Natural killer cell (primary cell): ENCODE measurements around the gene STARD8. TPM values are rescaled to one million over a fixed set of nuclear protein-coding genes. Genes with fewer than 3 reads are reported as not detected.
"Not testable (repeated sequence)": the region's sequence is repeated elsewhere in the genome, so short reads cannot be mapped to it uniquely, and the experiment has no call there.

Experiments
- ATAC-seq, 3 donors: fragments of 150-1000 bp in 2 of 3; fragments of 200-7000 bp in 1 of 3; cut with Tn5 transposase; 1 replicate in 1 of 3; 2 replicates in 2 of 3; pipeline ENCODE4 v1.10.0; 2021; ENCODE audit warnings: mild to moderate bottlenecking in 2 of 3, moderate library complexity in 2 of 3
- DNase-seq, 2 donors: peaks; one replicate each; pipeline versions ENCODE4 v3.0.0 to v3.0.0-alpha.2; 2013 to 2021; ENCODE audit warnings: mixed read lengths in 1 of 2
- H3K27ac ChIP-seq: one replicate; pipeline ENCODE4 v1.5.1; 2013; ENCODE audit warnings: mild to moderate bottlenecking, low read length
- H3K27me3 ChIP-seq: one replicate; pipeline ENCODE4 v1.6.1; 2013; ENCODE audit warnings: low read length; ENCODE audit not compliant: control insufficient read depth, insufficient read depth
- H3K36me3 ChIP-seq: one replicate; pipeline ENCODE4 v1.6.1; 2013; ENCODE audit warnings: low read length; ENCODE audit not compliant: control insufficient read depth, insufficient read depth
- H3K4me1 ChIP-seq: one replicate; pipeline ENCODE4 v1.6.1; 2013; ENCODE audit warnings: low read length; ENCODE audit not compliant: control insufficient read depth, insufficient read depth
- H3K4me3 ChIP-seq: one replicate; pipeline ENCODE4 v1.5.1; 2013; ENCODE audit warnings: low read length
- H3K9me3 ChIP-seq: one replicate; pipeline ENCODE4 v1.6.1; 2013; ENCODE audit warnings: low read length; ENCODE audit not compliant: control insufficient read depth, insufficient read depth
- H3K27ac Mint-ChIP-seq, 2 donors: one replicate each; pipeline ENCODE4 v1.8.0; 2022; ENCODE audit warnings: mild to moderate bottlenecking in 2 of 2, mixed read lengths in 2 of 2, moderate library complexity in 1 of 2
- H3K27me3 Mint-ChIP-seq, 2 donors: one replicate each; pipeline ENCODE4 v1.8.0; 2022; ENCODE audit warnings: low read depth in 2 of 2, mixed read lengths in 2 of 2
- H3K36me3 Mint-ChIP-seq: one replicate; pipeline ENCODE4 v1.8.0; 2022; ENCODE audit warnings: mixed read lengths
- H3K4me1 Mint-ChIP-seq, 2 donors: one replicate each; pipeline ENCODE4 v1.8.0; 2022; ENCODE audit warnings: mixed read lengths in 2 of 2
- H3K4me3 Mint-ChIP-seq: one replicate; pipeline ENCODE4 v1.8.0; 2022; ENCODE audit warnings: mild to moderate bottlenecking, moderate library complexity, mixed read lengths
- H3K9me3 Mint-ChIP-seq, 2 donors: one replicate each; pipeline ENCODE4 v1.8.0; 2022; ENCODE audit warnings: mixed read lengths in 2 of 2
- WGBS: methylation state at CpG from one replicate; pipeline ENCODE4 v1.1.7; 2013; ENCODE audit warnings: missing lambda C conversion rate; ENCODE audit not compliant: insufficient coverage; 5-methylcytosine and 5-hydroxymethylcytosine counted together
- intact Hi-C: fragments of 100-400 bp; cut with micrococcal nuclease; formaldehyde crosslinking; loops from one replicate; pipeline ENCODE4 v1.14.2; 2022
- total RNA-seq, 4 donors: library from RNA; stranded (reverse); fragments of 120-200 nt in 1 of 4; gene quantifications; one replicate each; pipeline versions ENCODE4 v1.2.3 to v1.2.4, GENCODE V29; 2013 to 2022
- TF ChIP-seq, protein P1 (sequence below): fragments of 200-600 bp; IDR thresholded peaks from one replicate; pipeline ENCODE4 v1.8.0; 2022; ENCODE audit warnings: antibody characterized with exemption

Gene STARD8
- total RNA-seq, 3 donors from 2014 or later (not counting 1 experiment from before 2014, with no cell fraction given) = 0.97 to 1.3 (median 1.1) TPM

DNA sequence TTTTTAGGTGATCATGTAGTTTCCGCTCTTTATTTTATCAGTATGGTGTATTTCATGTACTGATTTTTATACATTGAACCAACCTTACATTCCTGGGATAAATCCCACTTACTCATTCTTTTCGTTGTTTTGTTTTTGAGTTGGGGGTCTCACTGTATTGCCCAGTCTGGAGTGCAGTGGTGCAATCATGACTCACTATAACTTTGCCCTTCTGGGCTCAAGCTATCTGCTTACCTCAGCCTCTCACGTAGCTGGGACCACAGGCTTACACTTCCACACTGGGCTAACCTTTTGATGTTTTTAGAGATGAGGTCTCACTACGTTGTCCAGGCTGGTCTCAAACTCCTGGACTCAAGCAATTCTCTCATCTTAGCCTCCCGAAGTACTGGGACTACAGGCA lies 19.5 kb upstream of the STARD8 start:
- Mint-ChIP-seq H3K27me3 (peaks cover 0 to 29% of the 10 kb centered on the region in 2 donors), H3K9me3 (no peaks in the 10 kb centered on the region), H3K27ac (no peak overlapping the region), H3K36me3 (no peaks in the 10 kb centered on the region), H3K4me1 (no peaks in the 10 kb centered on the region), H3K4me3 (no peak overlapping the region)
- intact Hi-C loops = no loop called here
- Histone ChIP-seq H3K27ac (no peak overlapping the region), H3K4me3 (no peak overlapping the region), H3K27me3 (no peaks in the 10 kb centered on the region), H3K9me3 (no peaks in the 10 kb centered on the region), H3K4me1 (no peaks in the 10 kb centered on the region), H3K36me3 (no peaks in the 10 kb centered on the region)
- no CpG with 5 or more reads among the region's 5 CpGs for WGBS
- DNase-seq = no peak
- ATAC-seq = no peak
- TF ChIP-seq, protein P1, sequence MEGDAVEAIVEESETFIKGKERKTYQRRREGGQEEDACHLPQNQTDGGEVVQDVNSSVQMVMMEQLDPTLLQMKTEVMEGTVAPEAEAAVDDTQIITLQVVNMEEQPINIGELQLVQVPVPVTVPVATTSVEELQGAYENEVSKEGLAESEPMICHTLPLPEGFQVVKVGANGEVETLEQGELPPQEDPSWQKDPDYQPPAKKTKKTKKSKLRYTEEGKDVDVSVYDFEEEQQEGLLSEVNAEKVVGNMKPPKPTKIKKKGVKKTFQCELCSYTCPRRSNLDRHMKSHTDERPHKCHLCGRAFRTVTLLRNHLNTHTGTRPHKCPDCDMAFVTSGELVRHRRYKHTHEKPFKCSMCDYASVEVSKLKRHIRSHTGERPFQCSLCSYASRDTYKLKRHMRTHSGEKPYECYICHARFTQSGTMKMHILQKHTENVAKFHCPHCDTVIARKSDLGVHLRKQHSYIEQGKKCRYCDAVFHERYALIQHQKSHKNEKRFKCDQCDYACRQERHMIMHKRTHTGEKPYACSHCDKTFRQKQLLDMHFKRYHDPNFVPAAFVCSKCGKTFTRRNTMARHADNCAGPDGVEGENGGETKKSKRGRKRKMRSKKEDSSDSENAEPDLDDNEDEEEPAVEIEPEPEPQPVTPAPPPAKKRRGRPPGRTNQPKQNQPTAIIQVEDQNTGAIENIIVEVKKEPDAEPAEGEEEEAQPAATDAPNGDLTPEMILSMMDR = no peak

DNA sequence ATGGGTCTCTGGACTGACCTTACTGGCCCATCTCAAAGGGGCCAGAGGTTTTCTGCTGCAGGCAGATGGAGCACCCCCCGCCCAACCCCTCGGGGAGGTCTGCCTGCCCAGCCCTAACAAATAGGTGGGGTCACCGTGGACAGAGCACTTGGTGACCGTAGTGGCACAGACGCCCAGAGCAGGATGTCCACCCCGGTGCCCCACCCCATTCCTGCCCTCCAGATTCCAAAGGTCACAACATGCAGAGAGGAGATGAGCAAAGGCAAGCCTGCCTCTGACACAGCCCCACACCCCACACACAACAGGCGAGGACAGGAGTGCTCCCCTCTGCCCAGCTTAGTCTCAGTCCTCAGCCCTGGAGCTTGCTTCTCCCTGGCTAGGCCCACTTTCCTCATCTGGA lies 17.5 kb upstream of the STARD8 start:
- H3K4me3 Mint-ChIP-seq, H3K36me3 Mint-ChIP-seq, H3K27me3 ChIP-seq, H3K9me3 ChIP-seq, DNase-seq, ATAC-seq, H3K4me1 Mint-ChIP-seq, H3K27ac Mint-ChIP-seq, H3K4me1 ChIP-seq, H3K36me3 ChIP-seq, intact Hi-C loops, H3K4me3 ChIP-seq, H3K9me3 Mint-ChIP-seq, H3K27ac ChIP-seq: not testable (repeated sequence)
- WGBS = 100% methylated on average over 1 of the region's 7 CpGs
- H3K27me3 Mint-ChIP-seq = peaks cover 0 to 14% of the 10 kb centered on the region in 2 donors

DNA sequence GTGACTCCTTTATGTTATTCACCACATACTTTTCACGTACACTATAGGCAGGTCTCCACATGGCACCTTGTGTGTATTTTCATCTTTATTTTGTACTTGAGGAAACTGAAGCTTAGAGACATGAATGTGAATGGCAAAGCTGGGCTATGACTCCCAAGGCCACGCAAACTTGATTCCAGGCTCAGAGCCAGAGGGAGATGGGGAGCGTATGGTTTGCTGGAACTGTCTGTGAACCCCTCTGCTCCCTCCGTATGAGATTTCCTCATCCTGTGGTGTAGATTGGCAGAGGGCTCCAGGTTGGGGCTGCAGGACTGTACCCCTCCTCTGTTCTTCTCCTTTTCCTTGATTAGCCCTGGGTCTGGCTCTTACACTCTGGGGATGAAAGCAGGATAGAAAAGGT lies 16.1 kb upstream of the STARD8 start:
- H3K27ac Mint-ChIP-seq = no peak overlapping the region
- ATAC-seq = no peak
- no peaks in the 10 kb centered on the region for H3K9me3 Mint-ChIP-seq

DNA sequence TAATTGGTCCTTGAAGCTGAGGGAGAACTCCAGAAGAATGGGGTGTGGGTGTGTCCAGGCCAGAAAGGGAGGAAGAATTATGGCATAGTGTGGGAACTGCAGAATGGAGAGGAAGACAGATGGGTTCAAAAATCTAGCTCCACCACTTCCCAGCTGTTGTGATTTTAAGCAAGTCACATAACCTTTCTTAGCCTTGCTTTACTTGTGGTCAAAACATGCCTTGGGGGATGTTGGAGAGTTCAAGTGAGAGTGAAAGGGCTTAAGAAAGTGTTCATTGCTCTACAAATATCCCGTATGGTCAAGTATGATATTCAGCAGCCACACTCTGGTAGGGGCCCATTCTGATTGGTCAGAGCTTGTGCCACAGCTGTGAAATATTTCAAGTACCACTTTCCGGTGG lies 15.0 kb upstream of the STARD8 start:
- H3K27ac ChIP-seq = no peak overlapping the region
- H3K27me3 ChIP-seq = no peaks in the 10 kb centered on the region
- no peak overlapping the region for H3K4me3 ChIP-seq
- no peak overlapping the region for H3K27ac Mint-ChIP-seq
- peaks cover 0 to 9% of the 10 kb centered on the region in 2 donors for H3K27me3 Mint-ChIP-seq
- 100% methylated on average over 1 of the region's 2 CpGs for WGBS
- ATAC-seq = no peak
- no peaks in the 10 kb centered on the region for H3K36me3 ChIP-seq
- H3K36me3 Mint-ChIP-seq = no peaks in the 10 kb centered on the region
- DNase-seq = no peak
- intact Hi-C loops = no loop called here
- no peaks in the 10 kb centered on the region for H3K9me3 ChIP-seq
- H3K9me3 Mint-ChIP-seq = no peaks in the 10 kb centered on the region
- no peaks in the 10 kb centered on the region for H3K4me1 ChIP-seq
- H3K4me3 Mint-ChIP-seq = no peak overlapping the region
- TF ChIP-seq, protein P1 = no peak
- H3K4me1 Mint-ChIP-seq = no peaks in the 10 kb centered on the region

More for the DNA sequence above, 16.1 kb upstream of the STARD8 start:
- Histone ChIP-seq H3K27me3 (no peaks in the 10 kb centered on the region), H3K4me1 (no peaks in the 10 kb centered on the region), H3K4me3 (no peak overlapping the region), H3K36me3 (no peaks in the 10 kb centered on the region), H3K27ac (no peak overlapping the region), H3K9me3 (no peaks in the 10 kb centered on the region)
- H3K4me3 Mint-ChIP-seq = no peak overlapping the region
- TF ChIP-seq, protein P1 = no peak
- DNase-seq = no peak
- no peaks in the 10 kb centered on the region for H3K4me1 Mint-ChIP-seq
- peaks cover 0 to 9% of the 10 kb centered on the region in 2 donors for H3K27me3 Mint-ChIP-seq
- intact Hi-C loops = no loop called here
- no peaks in the 10 kb centered on the region for H3K36me3 Mint-ChIP-seq
- 81% methylated on average over 3 of the region's 4 CpGs for WGBS
